GM12865 (cell line): Measurements from ENCODE around the gene CDK3.

Experiments used
- DNase-seq: peaks from one replicate; pipeline ENCODE4 v3.0.0; 2010; ENCODE audit warnings: low read depth
- H3K4me3 ChIP-seq: 2 replicates; pipeline ENCODE4 v1.5.1; 2011; ENCODE audit warnings: mild to moderate bottlenecking, low read depth, low read length, control low read depth
- CTCF ChIP-seq: IDR thresholded peaks from 2 replicates; pipeline ENCODE4 v1.5.1; 2011; ENCODE audit warnings: low read length, control low read depth, low read depth, inconsistent platforms; ENCODE audit not compliant: insufficient read depth; ENCODE audit errors: missing control alignments

CDK3 gene

GRCh38 chr17:76032073-76032779, 31.6 kb downstream of the CDK3 start:
- no peak overlapping the region for H3K4me3 ChIP-seq
- no peak for DNase-seq
- no peak for TF ChIP-seq CTCF

GRCh38 chr17:76032780-76033108, 32.1 kb downstream of the CDK3 start:
- TF ChIP-seq CTCF: no peak
- DNase-seq: no peak
- no peak overlapping the region for H3K4me3 ChIP-seq

GRCh38 chr17:76033139-76033538, 32.5 kb downstream of the CDK3 start:
- no peak for TF ChIP-seq CTCF
- H3K4me3 ChIP-seq: no peak overlapping the region
- no peak for DNase-seq

GRCh38 chr17:76034428-76035350, 34.0 kb downstream of the CDK3 start:
- DNase-seq: no peak
- H3K4me3 ChIP-seq: no peak overlapping the region
- no peak for TF ChIP-seq CTCF

GRCh38 chr17:76036497-76037261, 36.0 kb downstream of the CDK3 start:
- H3K4me3 ChIP-seq: no peak overlapping the region
- no peak for DNase-seq
- TF ChIP-seq CTCF: no peak

- DNase-seq: no peak
- no peak for TF ChIP-seq CTCF
- no peak overlapping the region for H3K4me3 ChIP-seq
These were observed 37.4 kb downstream of the CDK3 start for GRCh38 chr17:76038050-76038449.
